Coronary artery (tissue), 2 donors: ENCODE data around the gene TM4SF20.

Source experiments
- DNase-seq: peaks from one replicate; pipeline ENCODE4 v3.0.0-alpha.2; 2017; ENCODE audit warnings: low spot score
- H3K27ac ChIP-seq, 2 donors: fragments of 200-600 bp; sonication (generic); one replicate each; pipeline ENCODE4 v1.5.1; 2016 to 2019
- H3K4me3 ChIP-seq: fragments of 200-600 bp; sonication (generic); 2 replicates; pipeline ENCODE4 v1.5.1; 2016; ENCODE audit warnings: mild to moderate bottlenecking, moderate library complexity
- CTCF ChIP-seq: fragments of 200-600 bp; sonication (generic); IDR thresholded peaks from one replicate; pipeline ENCODE4 v1.5.1; 2019; ENCODE audit warnings: antibody characterized with exemption

TM4SF20 gene

GRCh38 chr2:227406177-227407031 is 27.3 kb upstream of the TM4SF20 start:
- peak overlapping the region; percentile 27 for H3K4me3 ChIP-seq
- H3K27ac ChIP-seq, result peak overlapping the region; percentile 49 to 77
- peak; percentile 50 for TF ChIP-seq CTCF
- peak; percentile 78 for DNase-seq

- no peak overlapping the region for H3K27ac ChIP-seq
- H3K4me3 ChIP-seq, result no peak overlapping the region
- no peak for TF ChIP-seq CTCF
- DNase-seq, result no peak
These were observed 25.6 kb upstream of the TM4SF20 start for GRCh38 chr2:227404585-227405271.

GRCh38 chr2:227402959-227403358 is 23.9 kb upstream of the TM4SF20 start:
- H3K27ac ChIP-seq, result no peak overlapping the region
- no peak for DNase-seq
- no peak for TF ChIP-seq CTCF
- H3K4me3 ChIP-seq, result no peak overlapping the region

- Histone ChIP-seq H3K4me3 (no peak overlapping the region), H3K27ac (no peak overlapping the region)
- DNase-seq, result no peak
- TF ChIP-seq CTCF, result no peak
These were observed 23.2 kb upstream of the TM4SF20 start for GRCh38 chr2:227402321-227402720.

GRCh38 chr2:227401550-227401949 is 22.4 kb upstream of the TM4SF20 start:
- no peak for TF ChIP-seq CTCF
- Histone ChIP-seq H3K27ac (no peak overlapping the region), H3K4me3 (no peak overlapping the region)
- DNase-seq, result no peak

GRCh38 chr2:227398684-227399670 is 19.9 kb upstream of the TM4SF20 start:
- no peak overlapping the region for H3K27ac ChIP-seq
- DNase-seq, result no peak
- H3K4me3 ChIP-seq, result no peak overlapping the region
- TF ChIP-seq CTCF, result no peak
